GM18499 (cell line): ENCODE measurements around the gene HDAC4.
"Not testable (repeated sequence)": the region's sequence is repeated elsewhere in the genome, so short reads cannot be mapped to it uniquely, and the experiment has no call there.

Source experiments
- ATAC-seq: cut with Tn5 transposase; IDR thresholded peaks from one replicate; pipeline ENCODE4 v1.9.1; 2021; ENCODE audit warnings: moderate number of reproducible peaks; ENCODE audit not compliant: insufficient read depth, unreplicated experiment

HDAC4 gene

DNA sequence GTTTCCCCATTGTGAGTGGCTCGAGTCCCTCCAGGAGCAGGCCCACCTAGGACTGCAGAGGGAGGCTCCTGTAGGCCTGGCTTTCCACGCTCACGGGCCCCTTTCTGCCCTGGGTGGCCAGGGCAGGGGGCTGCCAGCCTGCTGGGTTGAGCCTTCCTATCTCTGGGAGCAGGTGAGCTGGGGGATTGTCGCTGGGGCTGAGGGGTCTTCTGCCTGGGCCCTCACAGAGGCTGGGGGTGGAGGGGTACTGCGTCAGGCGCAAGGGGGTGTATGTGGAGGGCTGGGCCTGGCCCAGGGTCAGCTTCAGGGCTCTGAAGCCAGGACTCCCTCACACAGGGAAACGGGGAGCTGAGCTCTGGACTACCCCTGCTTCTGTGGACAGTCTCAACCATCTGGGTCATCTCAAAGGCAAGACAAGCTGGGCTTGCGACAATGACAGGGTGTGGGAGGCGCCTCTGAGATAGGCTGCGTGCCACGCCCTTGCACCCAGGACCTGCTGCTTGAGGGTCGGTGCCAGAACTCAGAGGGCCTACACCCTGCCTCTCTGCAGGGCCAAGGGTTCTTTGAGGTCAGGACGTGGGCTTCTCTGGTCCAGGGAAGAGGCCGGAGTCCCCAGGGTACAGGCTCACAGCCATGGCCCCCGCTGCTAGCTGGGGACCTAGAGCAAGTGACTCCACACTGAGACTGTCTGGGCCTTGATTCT lies 346.9 kb downstream of the HDAC4 start:
- ATAC-seq = no peak

DNA sequence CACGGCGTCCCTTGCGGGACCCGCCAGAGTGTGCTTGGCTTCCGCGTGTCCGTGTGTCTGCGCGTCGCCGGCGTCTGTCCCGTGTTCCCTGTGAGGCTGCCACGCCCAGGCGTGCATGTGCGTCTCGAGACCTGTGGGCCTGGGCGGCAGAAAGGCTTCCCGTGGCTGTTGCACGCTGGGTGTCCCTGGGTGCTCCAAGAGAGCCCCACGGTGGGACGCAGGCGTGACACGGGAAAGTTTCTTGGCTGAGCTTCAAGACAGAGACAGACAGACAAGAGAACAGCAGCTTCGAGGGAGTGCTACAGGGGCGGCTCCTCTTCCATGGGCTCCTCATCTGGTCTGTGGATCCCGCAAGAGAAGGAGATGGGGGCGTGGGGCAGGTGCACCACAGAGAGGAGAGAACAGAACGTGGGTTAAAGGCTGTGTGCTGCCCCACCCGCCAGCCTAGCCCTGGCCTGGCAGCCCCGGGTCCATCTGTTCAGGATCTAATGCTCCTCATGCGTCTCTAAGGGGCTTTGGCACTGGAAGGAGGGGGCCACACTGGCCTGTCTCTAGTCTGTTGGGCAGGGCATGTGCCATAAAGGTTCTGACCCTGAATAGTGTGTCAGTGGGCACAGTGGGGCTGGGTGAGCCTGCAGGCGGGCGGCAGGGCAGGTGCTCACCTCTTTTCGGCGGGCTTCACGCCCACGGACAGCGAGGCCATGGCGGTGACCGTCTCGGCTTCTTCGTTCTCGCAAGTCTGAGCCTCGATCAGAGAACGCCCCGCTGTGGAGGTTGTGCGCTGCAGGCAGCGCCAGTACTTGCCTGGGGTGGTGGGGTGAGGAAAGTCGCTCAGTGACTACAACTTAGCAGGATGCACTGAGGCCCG lies 347.8 kb downstream of the HDAC4 start:
- ATAC-seq = no peak

DNA sequence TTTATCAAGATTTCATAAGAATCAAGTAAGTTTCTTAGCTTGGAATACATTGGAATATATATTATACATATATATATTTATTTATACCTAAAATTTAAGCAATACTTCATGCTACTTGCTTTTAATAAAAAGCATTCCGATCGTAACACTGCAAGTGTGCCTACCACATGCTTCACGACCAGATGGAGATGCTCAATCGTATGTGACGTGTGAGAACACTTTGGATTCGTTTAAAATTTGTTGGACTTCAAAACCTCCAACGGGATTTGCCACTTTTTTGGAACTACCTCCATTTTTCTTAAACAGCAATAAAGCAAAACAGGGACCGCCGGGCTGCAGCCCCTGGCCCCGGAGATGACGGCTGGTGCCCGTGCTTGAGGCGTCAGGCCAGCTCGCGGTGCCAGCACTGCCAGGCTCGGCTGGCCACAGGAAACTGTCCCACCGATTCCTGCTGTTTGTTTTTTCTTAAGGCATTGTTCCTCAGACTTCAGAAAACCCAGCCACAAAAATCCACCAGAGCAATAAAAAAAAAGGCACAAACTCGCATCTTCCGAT lies 348.9 kb downstream of the HDAC4 start:
- no peak for ATAC-seq

DNA sequence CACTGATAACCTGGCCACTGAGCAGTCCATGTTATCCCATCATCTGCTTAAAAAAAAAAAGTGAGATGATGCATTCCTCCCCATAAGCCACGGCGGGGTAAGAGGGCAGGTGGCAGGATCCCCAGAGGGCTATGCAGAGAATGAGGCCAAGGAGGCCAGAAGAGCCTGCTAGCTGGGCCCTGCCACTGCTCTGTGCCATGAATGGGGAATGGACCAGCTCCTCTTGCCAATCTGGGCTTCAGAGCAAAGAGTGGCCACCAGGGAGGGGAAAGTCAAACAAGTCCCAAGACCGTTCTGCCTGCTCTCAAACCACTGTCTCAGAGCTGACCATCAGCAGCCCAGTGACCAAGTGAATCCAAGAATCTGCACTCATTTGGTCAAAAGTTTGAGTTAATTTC lies 350.6 kb downstream of the HDAC4 start:
- ATAC-seq = no peak

DNA sequence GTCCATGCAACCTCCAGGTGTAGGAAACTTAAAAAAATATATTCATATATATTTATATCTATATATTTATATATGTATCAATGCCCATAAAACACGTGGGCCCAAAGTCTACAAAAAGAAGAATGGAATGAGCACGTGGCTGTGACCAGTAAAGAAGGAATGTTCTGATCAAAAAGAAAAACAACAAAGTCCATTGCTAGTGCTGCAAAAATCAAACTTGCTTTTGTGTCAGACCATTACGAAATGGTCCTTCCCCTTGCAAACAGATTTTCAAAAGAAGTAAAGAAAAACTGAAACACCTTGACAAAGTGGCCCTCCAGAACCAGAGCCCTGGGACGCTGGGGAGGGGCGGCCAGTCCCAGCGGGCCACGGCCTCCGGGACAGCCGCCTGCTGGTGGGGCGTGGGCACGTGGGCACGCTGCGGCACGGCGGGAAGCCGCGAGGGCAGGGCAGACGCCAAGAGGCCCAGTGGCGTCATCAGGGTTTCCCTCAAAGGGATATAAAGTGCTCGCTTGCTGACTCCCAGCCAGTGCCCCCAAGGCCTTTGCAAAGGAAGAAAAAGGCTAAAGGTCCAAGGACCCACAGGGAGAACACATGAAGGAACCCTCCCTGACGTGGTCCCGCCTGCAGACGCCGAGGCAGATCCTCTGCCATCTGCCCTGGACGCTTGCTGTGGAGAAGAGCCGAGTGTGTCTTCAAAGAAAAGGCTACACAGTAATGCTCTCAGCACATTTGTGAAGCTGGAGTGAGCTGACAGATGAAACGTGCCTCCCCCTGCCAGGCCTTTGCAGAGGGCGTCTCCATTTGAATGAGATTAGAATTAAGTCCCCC lies 351.2 kb downstream of the HDAC4 start:
- no peak for ATAC-seq

DNA sequence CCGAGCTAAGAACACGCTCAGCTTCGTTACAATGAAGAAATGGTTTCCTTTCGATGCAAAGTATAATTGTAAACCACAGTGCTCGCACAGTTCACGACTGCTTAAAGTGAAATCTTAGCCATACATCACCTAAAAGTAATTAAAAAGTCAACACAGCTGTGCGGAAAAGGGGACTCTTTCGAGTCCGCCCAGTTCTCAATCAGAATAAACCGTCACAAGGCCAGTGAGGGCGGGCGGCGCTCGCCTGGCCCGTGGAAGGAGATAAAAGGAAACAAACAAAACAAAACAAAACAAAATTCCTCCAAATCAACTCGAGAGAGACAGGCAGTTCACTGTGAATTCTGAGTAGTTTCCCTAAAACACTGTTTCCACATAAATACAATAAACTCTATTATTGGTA lies 352.1 kb downstream of the HDAC4 start:
- no peak for ATAC-seq

DNA sequence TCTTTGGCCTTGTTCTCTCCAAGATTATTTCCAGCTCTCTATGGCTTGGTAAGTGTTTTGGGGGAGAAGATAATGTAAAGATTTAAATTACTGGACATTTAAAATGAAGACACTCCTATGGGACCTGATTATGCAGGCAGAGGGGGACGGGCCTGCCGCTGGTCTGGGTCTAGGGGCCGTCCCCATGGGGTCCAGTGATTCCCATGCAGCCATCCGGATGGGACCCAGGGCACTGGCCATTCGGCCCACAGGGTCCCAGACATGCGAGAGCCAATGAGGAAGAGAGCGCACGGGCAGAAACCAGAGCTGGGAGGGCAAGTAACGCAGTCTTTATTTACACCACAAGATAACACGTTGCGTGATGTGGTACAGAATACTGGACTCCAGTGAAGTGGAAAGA lies 353.0 kb downstream of the HDAC4 start:
- no peak for ATAC-seq

DNA sequence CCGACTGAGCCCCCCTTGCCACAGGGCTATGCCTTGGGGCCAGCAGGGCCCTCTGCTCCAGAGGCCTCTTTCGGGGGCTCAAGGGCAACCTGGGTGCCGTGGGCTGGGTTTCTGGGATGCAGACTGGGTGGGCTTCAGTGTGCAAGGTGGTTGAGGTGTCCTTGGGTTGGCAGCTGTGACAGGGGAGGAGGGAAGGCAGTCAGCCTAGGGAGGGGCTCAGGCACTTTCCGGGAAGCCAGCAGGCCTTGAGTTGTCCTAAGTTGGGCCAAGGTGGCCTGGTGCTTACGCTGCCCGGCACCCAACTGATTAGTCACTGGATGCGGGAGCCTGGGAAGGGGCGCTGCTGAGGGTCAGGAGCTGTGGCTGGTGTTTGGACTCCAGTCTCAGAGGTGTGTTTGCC lies 353.4 kb downstream of the HDAC4 start:
- no peak for ATAC-seq

DNA sequence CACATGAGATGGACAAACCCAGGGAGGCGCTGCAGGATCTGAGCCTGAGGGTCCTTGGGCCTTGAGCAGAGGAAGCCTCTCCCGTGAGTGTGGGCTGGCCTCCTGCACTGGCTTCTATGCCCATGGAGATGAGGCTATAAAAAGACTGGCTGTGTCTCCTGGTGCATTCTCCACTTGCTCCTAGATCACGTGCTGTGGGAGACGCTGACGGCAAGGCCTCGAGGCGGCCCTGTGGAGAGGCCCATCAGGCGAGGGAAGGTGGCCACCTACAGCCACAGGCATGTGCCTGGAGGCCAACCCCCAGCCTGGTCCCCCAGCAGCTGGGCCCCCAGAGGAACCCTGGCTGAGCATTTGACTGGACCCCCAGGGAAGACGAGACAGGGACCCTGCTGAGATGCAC lies 354.0 kb downstream of the HDAC4 start:
- ATAC-seq = no peak

DNA sequence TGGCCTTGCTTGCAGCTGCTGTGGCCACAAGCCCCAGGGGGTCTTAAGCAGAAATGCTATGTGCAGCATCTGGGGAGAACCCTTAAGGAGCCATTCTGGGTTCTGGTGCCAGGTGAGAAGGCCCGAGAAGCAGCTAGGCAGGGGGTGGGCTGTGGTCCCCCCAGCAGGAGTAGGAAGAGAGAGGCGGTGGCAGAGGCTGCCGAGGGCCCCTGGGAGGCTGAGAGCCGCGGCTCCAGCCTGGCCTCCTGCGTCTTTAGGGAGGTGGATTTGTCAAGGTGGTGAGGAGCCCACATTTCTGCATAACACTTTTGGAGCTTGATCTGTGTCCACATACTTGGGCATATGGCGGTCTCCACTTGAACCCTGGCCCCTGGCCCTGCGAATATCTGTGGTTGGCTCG lies 356.5 kb downstream of the HDAC4 start:
- ATAC-seq = no peak

DNA sequence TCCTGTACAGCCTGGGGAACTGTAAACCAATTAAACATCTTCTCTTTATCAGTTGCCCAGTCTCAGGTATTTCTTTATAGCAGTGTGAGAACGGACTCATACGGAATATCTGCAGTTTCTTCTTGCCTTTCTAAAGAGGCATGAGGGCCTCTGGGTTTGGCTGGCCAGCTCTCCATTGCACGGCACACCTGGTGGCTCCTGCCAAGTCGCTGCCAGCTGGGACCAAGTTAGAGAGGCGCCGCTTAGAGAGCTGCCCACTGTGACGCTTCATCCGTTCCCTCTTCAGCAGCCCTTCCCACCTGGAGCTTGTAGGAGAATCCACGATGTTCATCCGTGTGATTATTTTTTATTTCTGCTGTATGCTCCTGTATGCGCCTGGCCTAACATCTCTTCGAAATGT lies 357.5 kb downstream of the HDAC4 start:
- ATAC-seq = no peak

DNA sequence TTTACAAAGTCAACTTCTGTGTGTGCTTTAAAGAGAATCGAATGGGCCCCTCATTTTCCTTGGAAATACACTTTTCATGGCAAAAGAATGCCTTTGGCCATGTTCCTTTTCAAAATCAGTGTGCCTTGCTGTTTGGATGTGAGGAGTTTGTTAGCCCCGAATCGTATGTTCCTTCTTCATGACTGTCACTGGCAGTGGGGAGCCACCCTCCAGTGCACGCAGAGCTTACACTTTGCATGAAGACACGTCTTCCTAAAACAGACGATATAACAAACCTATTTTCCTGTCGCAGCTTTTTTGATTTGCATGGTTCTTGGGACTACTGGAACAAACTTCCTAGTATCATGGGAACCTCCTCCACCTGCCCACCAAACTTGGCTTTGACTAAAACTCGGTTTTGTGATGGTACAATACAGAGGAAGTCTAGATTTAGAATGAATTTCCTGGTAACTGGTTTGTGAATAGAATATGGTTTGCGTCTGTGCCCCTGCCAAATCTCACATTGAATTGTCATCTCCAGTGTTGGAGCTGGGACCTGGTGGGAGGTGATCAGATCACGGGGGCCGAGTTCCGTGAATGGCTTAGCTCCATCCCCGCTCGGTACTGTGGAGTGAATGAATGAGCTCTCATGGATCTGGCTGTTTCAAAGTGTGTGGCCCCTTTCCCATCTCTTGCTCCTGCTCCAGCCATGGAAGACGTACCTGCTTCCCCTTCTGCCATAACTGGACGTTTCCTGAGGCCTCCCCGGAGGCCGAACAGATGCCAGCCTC lies 358.1 kb downstream of the HDAC4 start:
- no peak for ATAC-seq

DNA sequence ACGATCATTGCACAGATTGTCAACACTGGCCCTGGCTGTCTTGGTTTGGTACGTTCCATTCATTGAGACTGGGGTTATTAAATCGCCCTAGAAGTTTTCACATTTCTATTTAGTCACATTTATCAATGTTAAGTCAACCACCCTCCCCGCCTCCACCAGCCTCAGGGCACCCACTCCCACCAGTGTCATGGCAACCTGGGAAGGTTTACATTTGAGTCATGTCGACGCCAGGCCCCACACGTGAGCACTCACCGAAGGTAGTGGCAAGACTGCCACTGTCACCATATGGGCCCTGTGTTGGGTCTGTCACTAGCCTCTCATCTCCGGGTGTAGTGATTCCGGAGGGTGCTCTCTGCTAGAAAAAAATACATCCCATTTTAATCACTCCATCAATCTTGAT lies 358.8 kb downstream of the HDAC4 start:
- ATAC-seq = no peak

DNA sequence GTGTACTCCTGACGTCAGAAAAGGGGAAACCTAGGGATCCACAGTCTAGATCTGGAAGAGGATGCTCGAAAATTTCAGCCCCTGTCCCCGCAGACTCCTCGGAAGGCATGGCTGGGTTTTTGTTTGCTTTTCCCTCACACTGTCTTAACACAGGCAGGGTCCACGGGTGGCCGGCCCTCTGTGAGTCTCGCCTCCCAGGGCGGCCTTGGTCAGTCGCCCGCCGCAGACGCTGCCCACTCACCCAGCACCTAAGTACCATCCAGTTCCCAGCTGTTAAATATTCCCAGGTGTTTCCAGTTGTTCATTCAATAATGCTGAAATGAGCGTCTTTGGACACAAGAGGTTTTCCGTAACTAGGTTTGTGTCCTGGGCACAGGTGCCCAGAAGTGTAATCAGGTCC lies 359.8 kb downstream of the HDAC4 start:
- ATAC-seq = no peak

DNA sequence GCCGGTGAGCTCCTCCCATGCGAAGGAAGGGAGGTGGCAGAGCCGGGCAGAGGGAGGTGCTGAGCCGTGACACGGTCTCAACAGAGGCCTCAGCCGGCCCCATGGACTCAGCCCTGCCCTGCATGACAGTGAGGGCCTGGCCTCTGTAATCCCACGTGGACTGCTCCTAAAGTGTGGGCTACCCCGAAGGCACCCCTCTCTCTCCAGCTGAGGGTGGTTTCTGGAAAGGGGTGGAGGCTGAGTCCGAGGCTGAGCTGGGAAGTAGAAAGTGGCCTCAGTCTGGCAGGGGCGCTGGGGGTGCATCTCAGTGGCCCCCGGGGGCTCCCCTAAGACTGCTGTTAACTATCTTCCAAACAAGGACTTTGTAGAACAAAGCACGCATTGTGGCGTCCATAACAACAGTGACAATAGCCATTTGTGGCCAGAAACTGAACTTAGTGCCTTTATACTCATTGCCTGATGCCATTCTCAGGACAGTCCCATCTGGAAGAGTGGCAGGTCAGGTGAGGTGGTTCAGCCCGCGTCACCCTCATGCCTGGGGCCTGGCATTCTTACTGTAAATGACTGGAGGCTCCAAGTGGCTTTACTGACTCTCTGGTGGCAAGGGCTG lies 360.6 kb downstream of the HDAC4 start:
- no peak for ATAC-seq

DNA sequence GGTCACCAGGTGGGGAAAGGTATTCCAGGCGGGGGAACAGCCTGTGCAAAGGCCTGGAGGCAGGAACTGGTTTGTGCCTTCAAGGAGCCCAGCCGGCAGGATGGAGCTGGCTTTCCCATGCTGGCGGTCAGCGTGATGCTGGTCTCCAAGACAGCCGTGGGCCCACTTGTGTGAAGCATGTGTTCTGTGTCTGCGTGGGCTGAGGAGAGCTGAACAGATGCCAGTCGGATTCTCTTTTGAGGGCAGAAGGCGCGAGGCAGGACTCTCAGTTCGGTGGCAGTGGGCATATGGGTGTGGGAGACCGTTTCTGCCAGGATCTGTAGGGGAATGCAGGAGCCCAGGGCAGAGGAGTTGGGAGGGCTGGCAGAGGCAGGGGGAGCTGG lies 361.4 kb downstream of the HDAC4 start:
- ATAC-seq = no peak

DNA sequence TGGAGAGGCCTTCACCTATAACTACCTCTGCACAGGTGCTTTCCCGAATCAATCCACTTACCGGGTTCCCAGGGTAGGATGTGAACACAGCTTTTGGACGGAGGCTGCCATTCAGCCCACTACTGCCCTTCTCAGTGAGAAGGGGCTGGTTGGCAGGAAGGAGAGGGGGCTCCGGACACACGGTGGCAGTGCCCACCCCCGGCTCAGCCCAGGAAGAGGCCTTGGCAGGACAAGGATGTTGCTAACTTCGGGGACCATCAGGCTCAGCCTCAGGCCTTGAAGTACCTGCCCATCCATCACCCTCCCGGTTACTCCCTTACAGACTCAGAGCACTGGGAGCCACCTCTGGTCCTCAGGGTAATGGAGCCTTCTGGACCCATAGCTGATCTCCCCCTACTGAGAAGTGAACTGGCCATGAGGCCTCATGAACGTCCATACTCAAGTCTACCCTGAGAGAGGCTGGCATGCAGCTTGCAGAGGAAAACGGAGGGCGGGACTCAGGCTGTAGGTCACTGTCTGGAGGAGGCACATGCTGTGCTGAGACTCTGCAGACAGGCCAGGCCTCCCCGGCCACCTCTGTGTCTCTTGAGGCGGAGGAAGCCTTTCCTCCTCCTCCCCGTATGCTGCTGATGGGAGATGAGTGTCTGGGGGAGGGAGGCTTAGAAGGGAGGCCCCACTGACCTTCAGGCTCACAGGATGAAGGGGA lies 361.9 kb downstream of the HDAC4 start:
- ATAC-seq = no peak

DNA sequence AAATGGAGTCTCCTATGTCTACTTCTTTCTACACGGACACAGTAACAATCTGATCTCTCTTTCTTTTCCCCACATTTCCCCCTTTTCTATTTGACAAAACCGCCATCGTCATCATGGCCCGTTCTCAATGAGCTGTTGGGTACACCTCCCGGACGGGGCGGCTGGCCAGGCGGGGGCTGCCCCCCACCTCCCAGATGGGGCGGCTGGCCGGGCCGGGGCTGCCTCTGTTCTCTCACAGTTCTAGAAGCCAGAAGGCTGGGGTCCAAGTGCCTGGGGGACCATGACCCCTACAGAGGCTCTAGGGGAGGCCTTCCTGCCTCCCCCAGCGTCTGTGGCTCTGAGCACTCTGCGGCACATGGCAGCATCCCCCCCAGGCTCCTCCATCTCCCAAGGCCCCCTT lies 362.5 kb downstream of the HDAC4 start:
- ATAC-seq = not testable (repeated sequence)

DNA sequence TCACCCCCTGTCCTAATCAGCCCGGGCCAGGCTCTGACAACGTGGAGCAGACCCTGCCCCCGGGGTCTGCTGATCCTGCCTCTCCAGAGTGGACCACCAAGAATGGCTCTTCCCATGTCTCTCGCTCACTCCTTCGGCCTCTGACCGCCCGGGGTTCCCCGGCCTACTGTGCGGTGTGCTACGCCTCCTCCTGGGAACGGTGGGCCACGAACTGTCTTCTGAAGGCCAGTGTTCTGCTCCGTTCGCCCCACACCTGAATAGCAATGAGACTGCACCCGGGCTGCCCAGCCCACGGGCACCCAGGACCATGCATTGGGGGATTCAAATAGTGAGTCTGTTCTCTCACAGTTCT lies 363.3 kb downstream of the HDAC4 start:
- no peak for ATAC-seq
